ENCODE measurements around the gene SLC22A23.

The SLC22A23 gene

GRCh38 chr6:3351829-3352524 lies 104.9 kb downstream of the SLC22A23 start:
- DNase-seq (ENCODE audit: low read depth) = no peak
- no peak for TF ChIP-seq CTCF (IDR thresholded peaks at IDR 0.05; ENCODE audit: control insufficient read depth, extremely low read depth, insufficient read depth)
- H3K4me3 ChIP-seq (ENCODE audit: low read depth, low read length) = no peak overlapping the region

GRCh38 chr6:3351105-3351676 lies 105.7 kb downstream of the SLC22A23 start:
- TF ChIP-seq CTCF (IDR thresholded peaks at IDR 0.05; ENCODE audit: control insufficient read depth, extremely low read depth, insufficient read depth) = no peak
- no peak overlapping the region for H3K4me3 ChIP-seq (ENCODE audit: low read depth, low read length)
- DNase-seq (ENCODE audit: low read depth) = no peak

- H3K4me3 ChIP-seq (ENCODE audit: low read depth, low read length) = no peak overlapping the region
- TF ChIP-seq CTCF (IDR thresholded peaks at IDR 0.05; ENCODE audit: control insufficient read depth, extremely low read depth, insufficient read depth) = no peak
- no peak for DNase-seq (ENCODE audit: low read depth)
Measured at GRCh38 chr6:3350252-3350796, 106.5 kb downstream of the SLC22A23 start.

GRCh38 chr6:3349388-3350251 lies 107.2 kb downstream of the SLC22A23 start:
- no peak overlapping the region for H3K4me3 ChIP-seq (ENCODE audit: low read depth, low read length)
- no peak for DNase-seq (ENCODE audit: low read depth)
- TF ChIP-seq CTCF (IDR thresholded peaks at IDR 0.05; ENCODE audit: control insufficient read depth, extremely low read depth, insufficient read depth) = no peak

- H3K4me3 ChIP-seq (ENCODE audit: low read depth, low read length) = no peak overlapping the region
- no peak for DNase-seq (ENCODE audit: low read depth)
- no peak for TF ChIP-seq CTCF (IDR thresholded peaks at IDR 0.05; ENCODE audit: control insufficient read depth, extremely low read depth, insufficient read depth)
Measured at GRCh38 chr6:3348821-3349220, 108.0 kb downstream of the SLC22A23 start.

- no peak for TF ChIP-seq CTCF (IDR thresholded peaks at IDR 0.05; ENCODE audit: control insufficient read depth, extremely low read depth, insufficient read depth)
- no peak for DNase-seq (ENCODE audit: low read depth)
- H3K4me3 ChIP-seq (ENCODE audit: low read depth, low read length) = no peak overlapping the region
Measured at GRCh38 chr6:3347826-3348225, 109.0 kb downstream of the SLC22A23 start.
